Measurements from ENCODE around the gene PTCH2.

- no peak for TF ChIP-seq CTCF (IDR thresholded peaks at IDR 0.05; ENCODE audit: low read length)
- no peak for TF ChIP-seq EZH2 (IDR thresholded peaks at IDR 0.05; ENCODE audit: borderline replicate concordance, low read length)
Observed at GRCh38 chr1:44853201-44853600, 10.1 kb upstream of the PTCH2 start.
